Smooth muscle cell (in vitro differentiated cells): ENCODE results near the gene YDJC. TPM values are rescaled to one million over a fixed set of nuclear protein-coding genes. Genes with fewer than 3 reads are reported as not detected.

Source experiments
- DNase-seq: peaks from one replicate; lab custom pipeline; 2025; ENCODE audit not compliant: unreplicated experiment; lab: John Stamatoyannopoulos, UW
- H2AFZ ChIP-seq: fragments of 200-600 bp; sonication (generic); 2 replicates; pipeline ENCODE4 v1.6.0; 2016; ENCODE audit warnings: antibody characterized with exemption, low read depth, mild to moderate bottlenecking
- H3F3A ChIP-seq: fragments of 200-600 bp; sonication (generic); 2 replicates; pipeline ENCODE4 v1.6.0; 2017; ENCODE audit warnings: antibody characterized with exemption, low read depth
- H3K27ac ChIP-seq: fragments of 200-600 bp; sonication (generic); 2 replicates; pipeline ENCODE4 v1.5.1; 2016; ENCODE audit warnings: low read depth, mild to moderate bottlenecking
- H3K27me3 ChIP-seq: fragments of 200-600 bp; sonication (generic); 2 replicates; pipeline ENCODE4 v1.6.1; 2016; ENCODE audit warnings: low read depth, mild to moderate bottlenecking
- H3K36me3 ChIP-seq: fragments of 200-600 bp; sonication (generic); 2 replicates; pipeline ENCODE4 v1.5.1; 2016; ENCODE audit warnings: low read depth
- H3K4me1 ChIP-seq: fragments of 200-600 bp; sonication (generic); 2 replicates; pipeline ENCODE4 v1.5.1; 2016; ENCODE audit warnings: low read depth
- H3K4me2 ChIP-seq: fragments of 200-600 bp; sonication (generic); 2 replicates; pipeline ENCODE4 v1.6.0; 2016; ENCODE audit warnings: mild to moderate bottlenecking
- H3K4me3 ChIP-seq: fragments of 200-600 bp; sonication (generic); 2 replicates; pipeline ENCODE4 v1.5.1; 2016; ENCODE audit warnings: mild to moderate bottlenecking
- H3K79me2 ChIP-seq: fragments of 200-600 bp; sonication (generic); 2 replicates; pipeline ENCODE4 v1.6.0; 2016; ENCODE audit warnings: low read depth, mild to moderate bottlenecking
- H3K9ac ChIP-seq: fragments of 200-600 bp; sonication (generic); 2 replicates; pipeline ENCODE4 v1.6.0; 2016; ENCODE audit warnings: low read depth
- H3K9me3 ChIP-seq: fragments of 200-600 bp; sonication (generic); replicated peaks from 2 replicates; pipeline ENCODE4 v1.5.1; 2016; ENCODE audit warnings: low read depth
- H4K20me1 ChIP-seq: fragments of 200-600 bp; sonication (generic); 2 replicates; pipeline ENCODE4 v1.6.0; 2016; ENCODE audit warnings: low read depth
- WGBS: methylation state at CpG from one replicate; pipeline ENCODE4 v1.1.7; 2016; ENCODE audit warnings: low lambda C conversion rate; 5-methylcytosine and 5-hydroxymethylcytosine counted together
- polyA plus RNA-seq: library from polyadenylated mRNA; unstranded; fragments of >200 nt; fragmentation: Nextera tagmentation; extraction: Ambion mirVana; gene quantifications from 2 replicates; pipeline ENCODE4 v1.2.1, GENCODE V29; 2016
- total RNA-seq: library from RNA; depleted of rRNA; stranded (reverse); fragments of >200 nt; gene quantifications from 2 replicates; pipeline ENCODE4 v1.2.3, GENCODE V29; 2014
- TF ChIP-seq, protein P1 (sequence below): fragments of 200-600 bp; sonication (generic); IDR thresholded peaks from 2 replicates; pipeline ENCODE4 v1.5.1; 2017; ENCODE audit warnings: borderline replicate concordance, mild to moderate bottlenecking, antibody characterized with exemption; ENCODE audit not compliant: insufficient read depth, poor library complexity, severe bottlenecking

YDJC gene
- total and polyA plus RNA-seq, 2 experiments from 2014 or later, result 15.2 to 19.3 TPM

DNA sequence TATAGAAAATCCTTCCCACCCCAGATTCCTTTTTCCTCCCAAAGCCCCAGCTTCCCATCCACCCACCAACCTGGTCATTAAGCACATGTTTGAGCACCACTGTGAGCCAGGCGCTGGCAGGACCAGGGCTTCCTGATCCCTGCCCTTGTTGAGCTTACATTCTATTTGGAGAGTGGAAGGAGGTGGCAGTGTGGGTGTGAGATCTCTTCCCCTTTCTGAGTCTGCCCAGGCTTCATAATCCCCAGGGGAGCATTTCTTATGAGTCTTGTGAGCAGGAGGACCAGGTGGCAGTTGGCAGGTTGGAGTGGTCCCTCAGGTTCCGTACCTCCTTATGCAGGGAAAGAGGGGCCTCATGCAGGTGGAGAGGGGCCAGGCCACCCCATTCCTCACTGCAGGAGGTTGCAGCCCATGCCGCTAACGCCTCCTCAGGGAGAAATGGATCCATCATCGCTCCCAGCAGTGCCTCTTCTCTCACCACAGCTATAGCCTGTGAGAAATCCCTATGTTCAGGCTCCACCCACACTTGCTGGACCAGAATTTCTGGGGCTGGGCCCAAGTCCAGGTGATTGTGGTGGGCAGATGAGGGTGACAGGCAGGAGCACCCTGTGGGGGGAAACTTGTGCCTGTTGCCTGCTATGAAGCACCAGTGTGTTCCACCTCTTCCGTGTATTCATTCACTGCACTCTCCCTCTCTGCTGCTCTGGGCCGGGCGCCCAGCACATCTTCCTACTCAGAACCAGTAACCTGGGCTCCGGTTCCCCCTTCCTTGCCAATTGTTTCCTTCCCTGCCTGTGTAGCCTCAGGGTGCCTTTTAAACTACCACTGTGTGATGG, 38.8 kb downstream of the YDJC start:
- no peaks in the 10 kb centered on the region for H3K9me3 ChIP-seq
- no peak overlapping the region for H3K4me2 ChIP-seq
- peaks cover 100% of the 10 kb centered on the region for H3K79me2 ChIP-seq
- H3K27me3 ChIP-seq, result no peaks in the 10 kb centered on the region
- no peaks in the 10 kb centered on the region for H3F3A ChIP-seq
- no peak overlapping the region for H3K27ac ChIP-seq
- H4K20me1 ChIP-seq, result peaks cover 100% of the 10 kb centered on the region
- H3K4me1 ChIP-seq, result no peaks in the 10 kb centered on the region
- no peak for DNase-seq
- TF ChIP-seq, protein P1, sequence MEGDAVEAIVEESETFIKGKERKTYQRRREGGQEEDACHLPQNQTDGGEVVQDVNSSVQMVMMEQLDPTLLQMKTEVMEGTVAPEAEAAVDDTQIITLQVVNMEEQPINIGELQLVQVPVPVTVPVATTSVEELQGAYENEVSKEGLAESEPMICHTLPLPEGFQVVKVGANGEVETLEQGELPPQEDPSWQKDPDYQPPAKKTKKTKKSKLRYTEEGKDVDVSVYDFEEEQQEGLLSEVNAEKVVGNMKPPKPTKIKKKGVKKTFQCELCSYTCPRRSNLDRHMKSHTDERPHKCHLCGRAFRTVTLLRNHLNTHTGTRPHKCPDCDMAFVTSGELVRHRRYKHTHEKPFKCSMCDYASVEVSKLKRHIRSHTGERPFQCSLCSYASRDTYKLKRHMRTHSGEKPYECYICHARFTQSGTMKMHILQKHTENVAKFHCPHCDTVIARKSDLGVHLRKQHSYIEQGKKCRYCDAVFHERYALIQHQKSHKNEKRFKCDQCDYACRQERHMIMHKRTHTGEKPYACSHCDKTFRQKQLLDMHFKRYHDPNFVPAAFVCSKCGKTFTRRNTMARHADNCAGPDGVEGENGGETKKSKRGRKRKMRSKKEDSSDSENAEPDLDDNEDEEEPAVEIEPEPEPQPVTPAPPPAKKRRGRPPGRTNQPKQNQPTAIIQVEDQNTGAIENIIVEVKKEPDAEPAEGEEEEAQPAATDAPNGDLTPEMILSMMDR, result no peak
- H3K36me3 ChIP-seq, result peaks cover 10% of the 10 kb centered on the region
- no peak overlapping the region for H2AFZ ChIP-seq
- no peak overlapping the region for H3K9ac ChIP-seq
- WGBS, result 97% methylated on average over 9 of the region's 9 CpGs
- no peak overlapping the region for H3K4me3 ChIP-seq

DNA sequence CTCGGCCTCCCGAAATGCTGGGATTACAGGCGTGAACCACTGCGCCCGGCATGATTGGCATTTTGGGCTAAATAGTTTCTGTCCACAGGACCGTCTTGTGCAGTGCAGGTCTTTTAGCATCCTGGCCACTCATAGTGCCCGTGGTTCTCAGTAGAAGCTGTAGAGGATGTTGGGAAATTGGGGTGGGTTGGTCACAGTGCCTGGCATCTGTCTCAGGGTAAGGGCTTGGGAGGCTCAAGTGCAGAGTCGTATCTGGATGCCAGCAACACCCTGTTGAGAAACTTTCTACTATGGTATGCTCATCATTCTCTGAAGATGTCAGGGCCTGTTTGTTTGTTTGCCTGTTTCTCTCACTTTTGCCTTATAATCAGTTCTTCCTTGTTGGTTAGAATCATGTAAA, 40.4 kb downstream of the YDJC start:
- H4K20me1 ChIP-seq, result peaks cover 100% of the 10 kb centered on the region
- H3F3A ChIP-seq, result no peaks in the 10 kb centered on the region
- H3K79me2 ChIP-seq, result peaks cover 100% of the 10 kb centered on the region
- H3K9ac ChIP-seq, result no peak overlapping the region
- H3K4me2 ChIP-seq, result no peak overlapping the region
- no peak overlapping the region for H3K4me3 ChIP-seq
- WGBS, result 95% methylated on average over 8 of the region's 8 CpGs
- no peak overlapping the region for H2AFZ ChIP-seq
- H3K4me1 ChIP-seq, result no peaks in the 10 kb centered on the region
- TF ChIP-seq, protein P1, result no peak
- no peaks in the 10 kb centered on the region for H3K27me3 ChIP-seq
- peaks cover 5% of the 10 kb centered on the region for H3K36me3 ChIP-seq
- DNase-seq, result no peak
- no peak overlapping the region for H3K27ac ChIP-seq
- no peaks in the 10 kb centered on the region for H3K9me3 ChIP-seq

DNA sequence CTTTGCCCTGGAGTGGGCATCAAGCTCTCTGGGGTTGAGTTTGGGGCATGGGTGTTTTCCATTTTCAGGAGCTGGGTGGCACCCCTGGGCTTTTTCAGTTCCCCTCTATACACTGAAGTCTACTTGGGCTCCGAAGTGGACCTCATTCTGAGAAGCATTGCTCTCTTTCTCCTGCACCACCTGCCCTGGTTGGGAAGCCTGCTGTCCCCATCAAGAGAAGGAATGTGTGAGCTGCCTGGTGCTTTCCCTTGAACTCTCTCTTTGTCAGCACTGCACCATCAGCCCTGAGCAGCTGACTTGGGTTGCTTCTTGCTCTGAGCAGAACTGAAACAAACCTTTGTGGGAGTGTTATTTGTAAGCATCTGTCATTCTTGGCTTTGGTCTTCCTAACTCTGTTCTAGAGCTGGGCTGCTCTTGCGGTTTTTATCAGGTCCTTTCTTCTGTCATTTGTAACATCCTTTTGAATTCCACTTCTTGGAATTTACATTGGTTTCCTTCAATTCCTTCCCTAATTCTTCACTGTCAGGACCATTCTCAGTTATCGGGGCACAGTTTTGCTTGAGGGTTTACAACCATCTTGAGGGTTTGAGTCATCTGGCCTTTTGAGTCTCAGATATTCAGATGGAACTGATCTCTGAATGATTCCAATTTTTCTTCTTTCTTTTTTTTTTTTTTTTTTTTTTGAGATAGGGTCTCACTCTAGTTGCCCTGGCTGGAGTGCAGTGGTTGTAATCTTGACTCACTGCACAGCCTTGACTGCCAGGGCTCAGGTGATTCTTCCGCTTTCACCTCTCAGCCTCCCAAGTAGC, 41.8 kb downstream of the YDJC start:
- H3K4me1 ChIP-seq, result no peaks in the 10 kb centered on the region
- no peaks in the 10 kb centered on the region for H3K36me3 ChIP-seq
- no peak overlapping the region for H2AFZ ChIP-seq
- H3K27me3 ChIP-seq, result no peaks in the 10 kb centered on the region
- no peak overlapping the region for H3K4me2 ChIP-seq
- no peak overlapping the region for H3K9ac ChIP-seq
- 88% methylated on average over 4 of the region's 4 CpGs for WGBS
- peaks cover 100% of the 10 kb centered on the region for H4K20me1 ChIP-seq
- peaks cover 100% of the 10 kb centered on the region for H3K79me2 ChIP-seq
- H3F3A ChIP-seq, result no peaks in the 10 kb centered on the region
- no peak overlapping the region for H3K4me3 ChIP-seq
- no peak overlapping the region for H3K27ac ChIP-seq
- TF ChIP-seq, protein P1, result no peak
- DNase-seq, result no peak
- H3K9me3 ChIP-seq, result no peaks in the 10 kb centered on the region
